SIG-M5 (cell line): ENCODE results near the gene ZC3HAV1L.
"Not testable (repeated sequence)": the region's sequence is repeated elsewhere in the genome, so short reads cannot be mapped to it uniquely, and the experiment has no call there.

Experiments used
- DNase-seq: peaks from one replicate; lab custom pipeline; 2025; lab: John Stamatoyannopoulos, UW

The ZC3HAV1L gene

DNA sequence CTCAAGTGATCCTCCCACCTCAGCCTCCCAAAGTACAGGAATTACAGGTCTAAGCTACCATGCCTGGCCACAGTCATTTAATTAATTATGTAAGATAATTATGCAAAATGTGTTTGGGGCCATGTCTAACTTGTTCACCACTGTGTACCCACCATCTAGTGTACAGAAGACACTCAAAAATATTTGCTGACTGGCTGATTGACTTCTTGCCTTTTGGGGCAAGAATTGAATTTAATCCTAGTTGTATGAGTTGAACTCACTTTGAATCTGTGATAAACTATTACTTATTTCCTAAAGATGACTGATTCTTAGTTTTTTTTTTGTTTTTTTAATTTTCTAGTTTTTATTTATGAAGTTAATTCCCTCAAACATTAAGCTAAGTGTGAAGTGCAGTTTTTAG lies 15.8 kb upstream of the ZC3HAV1L start:
- DNase-seq = no peak

DNA sequence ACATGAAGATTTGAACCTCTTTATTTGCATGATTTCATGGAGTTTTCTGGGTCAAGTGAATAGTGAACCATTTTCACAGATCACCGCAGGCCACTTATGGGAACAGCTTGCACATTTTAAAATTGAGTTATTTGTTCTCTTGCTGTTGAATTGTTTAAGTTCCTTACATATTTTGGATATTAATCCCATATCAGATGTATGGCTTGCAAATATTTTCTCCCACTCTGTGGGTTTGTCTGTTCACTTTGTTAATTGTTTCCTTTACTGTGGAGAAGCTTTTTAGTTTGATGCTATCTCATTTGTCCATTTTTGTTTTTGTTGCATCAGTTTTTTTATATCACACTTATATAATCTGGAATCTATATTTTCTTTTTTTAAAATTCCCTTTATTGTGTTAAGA lies 14.1 kb upstream of the ZC3HAV1L start:
- DNase-seq = no peak

DNA sequence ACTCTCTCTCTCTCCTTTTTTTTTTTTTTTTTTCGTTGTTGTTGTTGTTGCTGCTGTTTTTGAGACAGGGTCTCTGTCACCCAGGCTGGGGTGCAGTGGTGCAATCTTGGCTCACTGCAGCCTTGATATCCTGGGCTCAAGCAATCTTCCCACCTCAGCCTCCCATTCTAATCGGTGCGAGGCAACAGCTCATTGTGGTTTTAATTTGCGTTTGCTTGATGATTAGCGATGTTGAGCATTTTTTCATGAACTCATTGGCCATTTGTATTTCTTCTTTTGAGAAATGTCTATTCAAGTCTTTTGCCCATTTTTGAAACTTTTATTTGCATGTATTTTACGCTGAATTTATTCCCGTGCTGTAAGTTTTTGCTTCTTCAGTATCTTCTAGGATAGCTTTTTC lies 13.3 kb upstream of the ZC3HAV1L start:
- no peak for DNase-seq

DNA sequence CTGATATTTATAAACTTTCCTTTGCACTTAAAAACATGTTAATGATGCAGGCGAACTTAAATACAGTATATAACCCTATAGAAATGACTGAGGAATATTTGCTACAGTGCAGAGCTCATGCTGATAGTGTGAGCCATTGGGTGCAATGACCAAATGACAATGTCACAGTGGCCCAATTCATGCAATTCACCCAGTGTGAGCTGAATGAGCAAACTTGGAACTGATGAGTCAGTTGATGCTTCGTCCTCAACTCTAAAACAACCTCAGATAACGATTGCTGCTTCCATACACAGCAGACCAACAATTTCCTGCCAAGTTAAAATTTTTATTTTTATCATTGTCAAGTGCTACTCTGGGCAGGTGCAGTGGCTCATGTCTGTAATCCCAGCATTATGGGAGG lies 12.1 kb upstream of the ZC3HAV1L start:
- no peak for DNase-seq

DNA sequence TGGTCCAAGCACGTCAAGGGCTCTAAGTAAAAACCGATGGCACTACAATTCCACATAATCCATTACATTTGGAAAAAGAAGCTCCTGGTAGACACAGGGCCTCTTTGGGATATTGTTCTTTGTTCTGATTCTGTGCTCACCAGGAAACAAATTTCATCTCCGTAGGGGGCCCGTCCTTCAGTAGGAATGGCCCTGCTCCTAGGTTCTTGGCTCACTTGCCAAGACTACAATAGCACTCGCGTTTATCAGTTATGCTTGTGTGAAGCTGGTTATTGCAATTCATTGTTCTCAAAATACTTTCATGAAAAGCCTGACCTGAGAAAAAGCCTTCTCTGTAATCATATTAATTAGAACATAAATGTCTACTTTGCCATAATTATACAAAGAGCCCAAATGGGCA lies 10.3 kb upstream of the ZC3HAV1L start:
- no peak for DNase-seq

DNA sequence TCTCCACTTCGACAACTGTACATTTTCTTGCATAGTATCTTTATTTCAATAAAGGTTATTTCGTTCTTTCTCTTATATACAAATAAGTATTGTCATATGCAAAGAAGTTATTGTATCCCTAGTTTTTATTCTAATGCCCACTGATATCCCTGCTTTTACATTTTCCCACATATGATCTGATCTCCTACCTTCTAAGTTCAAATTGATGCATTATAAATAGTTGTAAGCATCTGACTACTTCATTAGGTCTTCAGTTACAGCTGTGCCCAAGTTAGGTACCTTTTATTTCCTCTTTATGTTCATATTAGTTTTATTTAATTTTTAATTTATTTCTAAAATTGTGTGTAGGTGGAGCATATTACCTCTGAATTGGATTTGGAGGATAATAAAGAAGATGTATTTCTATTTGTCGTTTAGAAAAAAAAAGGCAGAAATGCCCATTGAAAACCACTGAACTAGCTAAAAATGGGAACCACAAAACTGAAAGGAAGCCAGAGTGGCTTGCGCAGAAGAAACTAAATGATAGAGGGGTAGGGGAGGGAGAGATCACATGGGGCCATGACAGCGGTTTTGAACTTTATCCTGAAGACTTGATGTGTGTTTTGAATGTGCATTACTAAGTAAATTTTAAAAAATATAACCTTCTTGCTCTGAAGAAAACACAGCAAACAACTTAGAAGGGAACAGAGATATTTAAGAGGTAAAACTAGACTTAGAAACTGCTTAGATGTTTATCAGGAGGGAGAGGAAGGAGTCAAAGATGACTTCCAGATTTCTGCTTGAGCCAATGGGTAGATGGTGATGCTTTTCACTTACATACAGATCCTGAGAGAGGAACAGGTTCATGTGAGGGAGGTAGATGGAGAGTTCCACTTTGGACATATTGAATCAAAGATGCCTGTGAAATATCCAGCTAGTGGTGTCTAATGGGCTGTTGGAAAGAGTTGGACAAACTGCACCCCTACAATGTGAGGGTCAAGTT lies 9.3 kb upstream of the ZC3HAV1L start:
- DNase-seq = no peak

DNA sequence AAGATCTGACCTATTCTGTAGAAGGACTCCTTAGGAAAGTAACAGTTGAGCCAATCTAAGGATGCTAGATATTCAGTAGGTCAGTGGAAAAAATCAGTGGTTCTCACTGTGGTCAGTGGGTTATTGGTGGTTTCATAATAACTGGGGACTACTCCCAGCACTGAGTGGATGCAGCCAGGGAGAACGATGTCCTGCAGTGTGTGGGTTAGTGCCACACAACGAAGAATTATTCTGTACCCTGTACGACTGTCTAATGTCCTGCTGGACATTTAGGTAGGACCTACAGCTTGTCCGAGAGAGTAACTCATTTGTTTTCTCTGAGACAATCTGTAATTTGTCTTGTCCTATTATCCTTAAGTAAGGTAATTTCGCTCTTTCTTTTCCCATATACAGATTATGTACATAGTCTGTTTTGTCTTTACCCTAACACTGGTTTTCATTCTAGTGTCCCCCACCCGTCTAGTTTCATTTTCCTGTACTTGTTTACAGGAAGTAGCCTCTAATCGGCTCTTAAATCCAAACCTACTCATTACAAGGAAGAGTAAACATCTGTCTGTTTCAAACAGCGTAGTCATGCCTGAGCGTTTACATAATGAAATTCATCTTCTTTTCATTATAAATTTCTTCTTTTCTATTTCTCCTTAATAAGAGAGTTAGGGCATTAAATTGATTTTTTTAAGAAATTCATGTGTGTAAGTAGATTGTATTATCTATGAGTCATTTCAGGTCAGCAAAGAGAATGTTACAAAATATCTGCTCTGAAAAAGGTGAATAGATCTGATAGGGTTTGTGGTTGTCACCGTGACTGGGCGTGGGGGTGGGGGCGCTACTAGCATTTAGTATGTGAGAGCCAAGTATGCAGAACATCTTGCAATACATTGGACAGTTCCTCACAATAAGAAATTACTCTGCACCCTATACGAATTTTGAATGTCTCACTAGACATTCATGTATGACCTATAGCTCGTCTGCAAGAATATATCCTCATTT lies 8.3 kb upstream of the ZC3HAV1L start:
- no peak for DNase-seq

DNA sequence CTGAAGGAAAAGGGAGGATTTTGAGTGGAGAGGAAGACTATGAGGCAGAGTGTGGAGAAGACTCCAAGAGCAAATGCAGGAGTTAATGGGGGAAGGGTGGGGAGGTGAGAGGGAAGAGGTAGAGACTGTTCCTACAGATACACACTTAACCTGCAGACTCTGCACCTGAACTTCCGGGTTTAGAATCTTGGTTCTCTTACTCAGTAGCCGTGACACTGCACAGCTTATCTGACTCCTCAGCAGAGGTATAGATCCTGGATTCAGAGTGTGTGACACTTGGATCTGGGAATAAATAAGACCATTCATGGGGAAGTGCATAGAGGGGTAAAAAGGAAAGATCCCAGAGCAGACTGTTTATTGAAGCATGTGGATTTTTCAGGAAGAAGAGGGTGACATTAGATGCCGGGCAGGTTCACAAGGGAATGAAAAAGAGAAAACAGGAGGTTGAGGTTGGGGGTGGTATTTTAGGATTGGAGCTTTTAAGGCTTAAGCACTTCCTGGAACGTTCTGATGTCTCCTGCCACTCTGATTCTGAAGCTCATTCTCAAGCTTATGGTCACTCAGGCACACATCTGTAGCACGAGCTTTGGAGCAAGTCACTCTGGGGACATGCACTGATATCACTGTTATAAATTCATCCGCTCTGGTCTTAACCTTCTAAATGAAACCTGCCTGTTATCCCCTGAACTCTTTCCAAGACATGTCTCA lies 5.7 kb upstream of the ZC3HAV1L start:
- no peak for DNase-seq

DNA sequence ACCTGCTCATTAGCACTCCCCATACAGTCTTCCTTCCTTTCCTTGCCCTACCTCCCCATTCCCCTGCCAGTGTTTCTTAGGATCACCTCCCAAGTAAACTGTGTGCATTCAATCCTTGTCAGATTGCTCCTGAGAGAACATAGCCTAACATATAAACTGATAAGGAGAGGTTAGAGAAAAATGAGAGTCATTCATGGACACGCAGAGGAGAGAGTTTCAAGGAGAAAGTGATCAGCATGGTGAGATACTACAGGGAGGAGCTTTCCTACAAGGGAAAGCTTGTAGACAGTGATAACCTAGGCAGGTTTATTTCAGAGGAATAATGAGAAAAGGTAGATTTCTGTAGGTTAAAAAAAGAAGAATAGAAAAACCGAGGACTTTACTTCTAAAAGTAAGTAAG lies 2.8 kb upstream of the ZC3HAV1L start:
- DNase-seq = no peak

DNA sequence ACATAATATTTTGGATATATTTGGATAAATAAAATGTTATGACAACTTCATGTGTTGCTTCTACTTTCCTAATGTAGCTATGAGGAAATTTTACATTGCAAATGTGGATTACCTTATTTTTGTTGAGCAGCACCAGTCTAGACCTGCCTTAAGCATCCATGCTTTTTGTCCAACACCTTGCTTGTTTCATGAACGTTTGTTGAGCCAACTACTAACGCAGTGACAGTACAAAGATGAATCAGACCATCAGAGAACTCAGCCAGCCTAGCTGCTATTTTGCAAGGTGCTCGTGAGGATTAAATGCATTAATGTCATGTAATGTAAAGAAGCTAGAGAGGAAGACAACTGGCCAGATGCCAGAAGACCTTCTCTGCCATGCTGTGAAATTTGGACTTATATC lies 1.1 kb upstream of the ZC3HAV1L start:
- no peak for DNase-seq

DNA sequence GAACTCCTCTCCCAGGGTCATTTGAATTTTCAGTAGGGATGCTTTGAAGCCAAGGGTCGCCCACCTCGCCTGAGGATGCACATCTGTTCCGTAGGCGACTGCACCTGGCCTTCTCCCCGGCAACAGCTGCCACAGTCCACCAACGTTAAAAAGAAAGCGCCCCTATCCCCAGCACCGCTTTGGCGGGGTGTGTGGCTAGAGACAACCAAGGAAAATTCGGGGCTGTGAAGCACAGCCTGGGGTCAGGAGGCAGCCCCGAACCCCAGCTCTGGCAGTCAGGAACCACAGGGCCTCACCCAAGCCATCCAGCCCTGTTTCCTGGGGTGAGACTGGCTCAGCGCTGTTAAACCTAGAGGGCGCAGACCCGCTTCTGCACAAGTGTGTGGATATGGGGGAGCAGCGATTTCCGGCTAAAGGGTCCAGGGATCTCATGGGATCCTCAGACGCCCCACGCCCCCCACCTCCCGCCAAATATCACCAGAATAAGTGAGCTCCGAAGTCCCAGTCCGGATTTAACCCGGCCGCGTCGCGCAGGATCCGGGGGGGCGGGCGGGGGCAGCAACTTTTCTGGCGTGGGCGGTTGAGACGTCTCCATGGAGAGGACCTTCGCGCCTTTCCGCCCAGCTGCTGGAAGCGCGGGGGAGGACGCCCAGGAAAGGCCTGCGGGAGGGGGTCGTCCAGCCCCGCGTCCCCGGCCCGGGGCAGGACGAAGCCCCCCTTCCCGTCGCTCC lies 822 bp downstream of the ZC3HAV1L start:
- no peak for DNase-seq

DNA sequence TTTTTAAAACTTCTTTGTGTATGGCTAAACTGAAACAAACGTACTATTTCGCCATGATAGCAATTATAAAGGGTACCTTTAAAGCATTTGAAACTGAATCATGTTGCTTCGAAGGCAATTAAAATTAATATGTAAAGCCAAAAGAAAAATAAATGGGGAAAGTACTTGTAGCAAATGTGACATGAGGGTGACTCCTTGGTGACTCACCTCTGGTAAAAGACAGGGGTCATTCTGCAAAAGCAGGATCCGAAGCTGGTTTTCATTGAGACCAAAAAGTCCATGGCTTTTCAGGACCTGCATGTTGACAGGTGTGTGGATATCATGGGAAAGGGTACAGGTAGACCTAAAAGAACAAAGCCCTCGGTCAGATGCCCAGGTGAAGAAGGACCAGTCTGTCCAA lies 1.5 kb downstream of the ZC3HAV1L start:
- no peak for DNase-seq

DNA sequence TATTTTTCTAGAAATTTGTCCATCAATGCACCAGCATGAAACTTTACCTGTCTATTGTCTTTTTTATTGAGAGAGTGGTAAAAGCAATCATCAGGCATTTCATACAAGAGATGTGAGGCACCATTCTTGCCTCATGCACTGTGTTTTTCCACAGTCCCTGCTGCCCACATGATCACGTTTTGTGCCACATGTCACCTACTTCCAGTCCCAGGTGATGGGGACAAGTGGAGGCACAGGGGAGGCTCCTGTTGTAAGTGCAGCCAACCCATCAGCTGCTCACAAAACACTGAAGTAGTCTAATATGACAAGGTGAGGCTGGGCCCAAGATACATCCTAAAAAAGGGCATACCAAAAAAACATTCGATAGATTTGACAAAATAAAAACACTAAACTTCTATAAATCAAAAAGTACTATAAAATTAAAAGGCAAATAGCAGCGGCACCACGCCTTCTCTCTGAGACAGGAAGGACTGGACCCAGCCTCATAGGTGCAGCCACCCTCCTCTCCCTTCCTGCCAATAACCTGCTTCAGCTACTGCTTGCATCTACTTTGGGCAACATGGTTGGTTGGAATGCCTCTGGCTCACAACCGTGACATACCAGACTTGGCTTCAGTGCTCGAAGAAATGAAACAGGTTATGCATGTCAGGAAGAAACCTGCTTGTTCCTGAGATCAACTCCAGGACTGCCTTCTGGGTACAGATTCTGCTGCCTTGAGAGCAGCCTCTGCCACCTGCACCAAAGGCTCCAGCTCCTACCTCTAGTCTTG lies 2.3 kb downstream of the ZC3HAV1L start:
- DNase-seq = no peak

DNA sequence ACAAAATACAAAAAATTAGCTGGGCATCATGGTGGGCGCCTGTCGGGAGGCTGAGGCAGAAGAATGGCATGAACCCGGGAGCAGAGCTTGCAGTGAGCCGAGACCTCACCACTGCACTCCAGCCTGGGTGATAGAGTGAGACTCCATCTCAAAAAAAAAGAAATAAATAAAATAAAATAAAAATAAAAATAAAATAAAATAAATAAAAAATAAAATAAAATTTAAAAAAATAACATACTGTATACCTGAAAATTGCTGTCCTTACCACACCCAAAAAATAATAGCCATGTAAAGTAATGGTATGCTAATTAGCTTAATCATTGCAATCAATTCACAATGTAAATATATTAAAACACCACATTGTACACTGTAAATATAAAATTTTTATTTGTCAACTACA lies 3.4 kb downstream of the ZC3HAV1L start:
- no peak for DNase-seq

DNA sequence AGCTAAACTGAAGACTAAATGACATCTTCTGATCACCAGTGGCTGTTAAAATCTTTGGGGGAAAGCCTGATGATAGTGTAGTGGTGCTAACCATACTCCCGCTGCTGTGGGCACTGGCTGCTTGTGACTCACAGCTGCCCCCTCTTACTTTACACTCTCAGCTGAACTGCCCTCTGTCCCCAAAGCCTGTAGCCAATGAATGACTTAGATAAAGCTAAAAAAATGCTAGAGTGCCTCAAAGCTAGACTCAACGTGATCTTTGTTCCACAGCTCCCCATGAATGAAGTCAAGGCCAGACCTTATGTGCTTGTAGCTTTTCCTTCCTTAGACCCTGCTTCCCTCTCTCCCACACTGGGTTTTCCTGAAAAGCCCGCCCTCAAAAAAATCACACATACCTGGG lies 6.5 kb downstream of the ZC3HAV1L start:
- no peak for DNase-seq

DNA sequence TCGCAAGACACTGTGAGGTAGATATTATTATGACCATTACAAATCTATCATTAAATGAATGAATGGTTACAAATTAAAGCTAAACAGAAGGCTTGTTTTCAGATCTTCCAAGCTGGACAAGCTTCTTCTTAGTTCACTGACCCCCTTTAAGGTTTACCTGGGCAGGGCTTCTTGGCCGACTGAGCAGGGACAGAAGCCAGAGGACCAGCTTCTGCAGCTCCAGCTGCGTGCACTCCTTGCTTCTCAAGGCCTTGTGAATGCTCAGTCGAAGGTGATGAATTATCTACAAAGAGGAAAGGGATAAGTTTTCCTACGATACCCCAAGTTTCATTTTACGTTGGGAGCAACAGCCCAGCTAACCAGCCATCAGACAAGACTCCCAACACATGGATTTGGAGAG lies 9.3 kb downstream of the ZC3HAV1L start:
- DNase-seq = no peak

DNA sequence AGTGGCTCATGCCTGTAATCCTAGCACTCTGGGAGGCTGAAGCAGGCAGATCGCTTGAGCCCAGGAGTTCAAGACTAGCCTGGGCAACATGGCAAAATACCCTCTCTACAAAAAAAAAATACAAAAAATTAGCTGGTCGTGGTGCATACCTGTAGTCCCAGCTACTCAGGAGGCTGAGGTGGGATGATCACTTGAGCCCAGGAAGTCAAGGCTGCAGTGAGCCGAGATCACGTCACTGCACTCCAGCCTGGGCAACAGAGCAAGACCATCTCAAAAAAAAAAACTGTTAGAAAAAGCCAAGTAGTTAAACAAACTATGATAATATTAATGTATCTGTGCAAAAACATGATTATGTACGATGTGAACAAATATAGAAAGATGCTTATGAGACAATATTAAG lies 10.0 kb downstream of the ZC3HAV1L start:
- not testable (repeated sequence) for DNase-seq

DNA sequence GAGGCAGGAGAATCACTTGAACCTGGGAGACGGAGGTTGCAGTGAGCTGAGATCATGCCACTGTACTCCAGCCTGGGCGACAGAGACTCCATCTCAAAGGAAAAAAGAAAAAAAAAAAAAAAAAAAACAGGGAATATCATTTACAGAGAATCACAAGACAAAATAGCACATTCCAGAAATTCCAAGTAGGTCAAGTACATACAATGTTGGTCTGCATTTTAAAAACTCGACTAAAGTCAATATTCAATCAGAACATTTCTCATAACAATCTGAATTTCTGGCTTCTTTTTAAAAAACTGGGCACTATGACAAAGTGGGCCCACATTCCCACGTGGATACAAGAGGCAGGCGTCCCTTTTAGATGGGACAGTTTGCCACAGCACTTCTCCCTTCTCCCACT lies 12.8 kb downstream of the ZC3HAV1L start:
- DNase-seq = no peak

DNA sequence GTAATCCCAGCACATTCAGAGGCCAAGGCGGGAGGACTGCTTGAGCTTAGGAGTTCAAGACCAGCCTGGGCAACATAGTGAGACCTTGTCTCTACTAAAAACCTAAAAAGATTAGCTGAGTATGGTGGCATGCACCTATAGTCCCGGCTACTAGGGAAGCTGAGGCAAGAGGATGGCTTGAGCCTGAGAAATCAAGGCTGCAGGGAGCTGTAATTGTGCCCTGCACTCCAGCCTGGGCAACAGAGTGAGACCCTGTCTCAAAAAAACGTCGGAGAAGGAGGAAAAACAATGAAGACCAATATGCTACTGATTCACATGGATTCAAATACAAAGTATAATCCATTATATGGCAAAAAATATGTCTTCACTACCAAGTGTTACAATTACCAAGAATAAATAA lies 13.6 kb downstream of the ZC3HAV1L start:
- DNase-seq = no peak

DNA sequence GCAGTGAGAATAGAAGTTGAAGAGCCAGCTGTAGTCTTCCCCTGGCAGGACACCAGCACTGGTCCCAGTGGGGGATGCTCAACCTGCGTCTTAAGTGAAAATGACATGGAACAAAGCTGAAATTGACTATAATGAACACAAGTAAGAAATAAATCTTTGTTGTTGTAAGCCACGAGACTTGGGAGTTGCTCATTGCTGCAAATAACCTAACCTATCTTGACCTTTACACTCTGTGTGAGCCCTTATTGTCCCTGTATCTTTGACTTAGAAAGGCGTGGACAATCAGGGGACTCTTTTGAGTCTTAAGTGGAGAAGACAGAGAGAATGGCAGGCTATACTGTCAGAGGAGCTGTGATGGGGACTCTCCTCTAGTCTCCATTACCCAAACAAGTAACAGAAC lies 16.9 kb downstream of the ZC3HAV1L start:
- no peak for DNase-seq
